HUDEP-2 (cell line): ENCODE data around the gene TNKS2.
"Not testable (repeated sequence)": the region's sequence is repeated elsewhere in the genome, so short reads cannot be mapped to it uniquely, and the experiment has no call there.

Source experiments
- DNase-seq, 76 experiments: peaks; one replicate each; lab custom pipeline; 2025; ENCODE audit not compliant: unreplicated experiment in 76 of 76; lab: John Stamatoyannopoulos, UW

The TNKS2 gene

GRCh38 chr10:91796331-91797047 is 1.7 kb upstream of the TNKS2 start:
- peak in 15 of 76 experiments; percentile 6 to 42 (median 13) for DNase-seq

- DNase-seq, result no peak
These were observed 1.1 kb upstream of the TNKS2 start for GRCh38 chr10:91797048-91797690.

GRCh38 chr10:91798649-91799611 is 704 bp downstream of the TNKS2 start:
- peak in 20 of 76 experiments; percentile 1 to 56 (median 29) for DNase-seq

GRCh38 chr10:91799612-91799975 is 1.4 kb downstream of the TNKS2 start:
- DNase-seq, result no peak

- no peak for DNase-seq
These were observed 2.0 kb downstream of the TNKS2 start for GRCh38 chr10:91800182-91800581.

- DNase-seq, result no peak
These were observed 2.5 kb downstream of the TNKS2 start for GRCh38 chr10:91800756-91801155.

GRCh38 chr10:91803386-91804125 is 5.3 kb downstream of the TNKS2 start:
- DNase-seq, result no peak

GRCh38 chr10:91804126-91804510 is 5.9 kb downstream of the TNKS2 start:
- DNase-seq, result no peak

- peak in 1 of 76 experiments; percentile 5 for DNase-seq
These were observed 7.0 kb downstream of the TNKS2 start for GRCh38 chr10:91805110-91805838.

- not testable (repeated sequence) for DNase-seq
These were observed 9.0 kb downstream of the TNKS2 start for GRCh38 chr10:91807264-91807663.

GRCh38 chr10:91813251-91813650 is 15.0 kb downstream of the TNKS2 start:
- no peak for DNase-seq

- no peak for DNase-seq
These were observed 18.8 kb downstream of the TNKS2 start for GRCh38 chr10:91816981-91817380.

- DNase-seq, result no peak
These were observed 21.9 kb downstream of the TNKS2 start for GRCh38 chr10:91820144-91820543.

- DNase-seq, result no peak
These were observed 25.9 kb downstream of the TNKS2 start for GRCh38 chr10:91824076-91824475.

- no peak for DNase-seq
These were observed 31.0 kb downstream of the TNKS2 start for GRCh38 chr10:91829268-91829667.

GRCh38 chr10:91838199-91838598 is 40.0 kb downstream of the TNKS2 start:
- DNase-seq, result peak in 17 of 76 experiments; percentile 2 to 60 (median 19)

- DNase-seq, result no peak
These were observed 44.9 kb downstream of the TNKS2 start for GRCh38 chr10:91843083-91843482.

GRCh38 chr10:91856637-91857036 is 58.4 kb downstream of the TNKS2 start:
- no peak for DNase-seq

GRCh38 chr10:91860885-91861284 is 62.7 kb downstream of the TNKS2 start:
- DNase-seq, result no peak

- no peak for DNase-seq
These were observed 65.9 kb downstream of the TNKS2 start for GRCh38 chr10:91864099-91864498.
